HG03097 (cell line): ENCODE measurements around the gene SLC16A11.

Experiments
- ATAC-seq: cut with Tn5 transposase; IDR thresholded peaks from one replicate; pipeline ENCODE4 v1.9.1; 2021; ENCODE audit not compliant: unreplicated experiment, low FRiP score

SLC16A11 gene

GRCh38 chr17:7029096-7029495 is 14.8 kb downstream of the SLC16A11 start:
- ATAC-seq: no peak

- ATAC-seq: no peak
Observed at GRCh38 chr17:7027335-7027734, 16.6 kb downstream of the SLC16A11 start.

GRCh38 chr17:7026471-7027115 is 17.3 kb downstream of the SLC16A11 start:
- no peak for ATAC-seq

- no peak for ATAC-seq
Observed at GRCh38 chr17:7025245-7025644, 18.6 kb downstream of the SLC16A11 start.

GRCh38 chr17:7024402-7024785 is 19.5 kb downstream of the SLC16A11 start:
- no peak for ATAC-seq

- no peak for ATAC-seq
Observed at GRCh38 chr17:7023576-7024401, 20.1 kb downstream of the SLC16A11 start.

- no peak for ATAC-seq
Observed at GRCh38 chr17:7022781-7023571, 20.9 kb downstream of the SLC16A11 start, which contains the start of gene BCL6B. Gene BCL6B (plus strand): TSS chr17:7023050. CDS start chr17:7023672, 622 bp downstream.

- ATAC-seq: peak; percentile 60
Observed at GRCh38 chr17:7021993-7022778, 21.7 kb downstream of the SLC16A11 start.

GRCh38 chr17:7020894-7021664 is 22.8 kb downstream of the SLC16A11 start:
- ATAC-seq: no peak

- no peak for ATAC-seq
Observed at GRCh38 chr17:7019839-7020519, 23.9 kb downstream of the SLC16A11 start.

- ATAC-seq: no peak
Observed at GRCh38 chr17:7019367-7019766, 24.5 kb downstream of the SLC16A11 start.

GRCh38 chr17:7018331-7018964 is 25.4 kb downstream of the SLC16A11 start:
- ATAC-seq: no peak

GRCh38 chr17:7017827-7018200 is 26.1 kb downstream of the SLC16A11 start:
- ATAC-seq: no peak

GRCh38 chr17:7016886-7017826 is 26.7 kb downstream of the SLC16A11 start:
- no peak for ATAC-seq

GRCh38 chr17:7016418-7016817 is 27.5 kb downstream of the SLC16A11 start:
- ATAC-seq: no peak

GRCh38 chr17:7014995-7015958 is 28.6 kb downstream of the SLC16A11 start:
- peak; percentile 19 for ATAC-seq
